K562 (cell line): ENCODE data around the gene ACTN2. TPM values are rescaled to one million over a fixed set of nuclear protein-coding genes. Genes with fewer than 3 reads are reported as not detected.

ENCODE experiments used
- ATAC-seq: fragments of 200-7000 bp; cut with Tn5 transposase; 3 replicates; pipeline ENCODE4 v1.9.1; 2020; ENCODE audit warnings: moderate library complexity
- BruUV-seq: library from RNA; stranded (reverse); fragments of 400-500 nt; replicated peaks from 2 replicates; lab custom pipeline; 2021; lab: Mats Ljungman, UMichigan
- CTCF ChIA-PET: fragments of 300-600 bp; formaldehyde crosslinking; extraction: SDS; loops from one replicate; lab custom pipeline; 2021; ENCODE audit warnings: low intra/inter-chr PET ratio; lab: Yijun Ruan, JAX
- POLR2A ChIA-PET: fragments of 300-600, 350-650 bp; sonication (Branson Sonifier 250); formaldehyde crosslinking; extraction: SDS; loops from one replicate; lab custom pipeline; 2021; ENCODE audit warnings: antibody characterized with exemption, inconsistent platforms; lab: Yijun Ruan, JAX
- DNase-seq, 4 experiments: peaks; one replicate each; pipeline versions ENCODE4 v3.0.0 to v3.0.0-alpha.2; 2011 to 2018; ENCODE audit warnings: low spot score in 3 of 4, mixed read lengths in 3 of 4; ENCODE audit errors: extremely low read depth in 1 of 4
- FAIRE-seq: peaks from 2 replicates; lab custom pipeline; 2011; peaks lifted over from hg19 to GRCh38; lab: Jason Lieb, UNC
- H2AFZ ChIP-seq: 2 replicates; pipeline ENCODE4 v1.6.0; 2011; ENCODE audit warnings: low read depth, low read length, control low read depth, inconsistent platforms
- H3K27ac ChIP-seq: fragments of 200-600 bp; 3 replicates; pipeline ENCODE4 v1.8.0; 2011; ENCODE audit warnings: low read depth, mild to moderate bottlenecking, control low read depth, inconsistent platforms, low read length, moderate library complexity, mixed read lengths; ENCODE audit errors: extremely low read depth
- H3K27me3 ChIP-seq, 2 experiments: fragments of 300-600 bp in 1 of 2; 2 replicates in 1 of 2; 3 replicates in 1 of 2; pipeline versions ENCODE4 v1.6.0 to v1.8.0; 2011; ENCODE audit warnings: inconsistent platforms in 2 of 2, low read length in 2 of 2, mild to moderate bottlenecking in 1 of 2, mixed read lengths in 1 of 2, moderate library complexity in 1 of 2; ENCODE audit not compliant: control insufficient read depth in 2 of 2, insufficient read depth in 2 of 2
- H3K36me3 ChIP-seq: fragments of 300-600 bp; 3 replicates; pipeline ENCODE4 v1.8.0; 2011; ENCODE audit warnings: mild to moderate bottlenecking, low read length, inconsistent platforms; ENCODE audit not compliant: control insufficient read depth, insufficient read depth
- H3K4me1 ChIP-seq, 2 experiments: fragments of 200-600 bp in 1 of 2; replicated peaks in 1 of 2; 2 replicates in 1 of 2; 3 replicates in 1 of 2; pipeline versions ENCODE4 v1.5.1 to v1.8.0; 2011; ENCODE audit warnings: inconsistent platforms in 2 of 2, low read length in 2 of 2, mild to moderate bottlenecking in 1 of 2, mixed read lengths in 1 of 2, moderate library complexity in 1 of 2; ENCODE audit not compliant: control insufficient read depth in 2 of 2, insufficient read depth in 2 of 2
- H3K4me2 ChIP-seq: 2 replicates; pipeline ENCODE4 v1.6.1; 2011; ENCODE audit warnings: low read length, control low read depth, inconsistent platforms, mixed read lengths; ENCODE audit not compliant: insufficient read depth
- H3K4me3 ChIP-seq: fragments of 200-600 bp; sonication (generic), shearing (Covaris generic); 2 replicates; pipeline ENCODE4 v1.5.1; 2016; ENCODE audit warnings: control low read depth, inconsistent platforms
- H3K79me2 ChIP-seq: fragments of 200-600 bp; 3 replicates; pipeline ENCODE4 v1.8.0; 2011; ENCODE audit warnings: low read length, inconsistent platforms; ENCODE audit not compliant: control insufficient read depth, insufficient read depth
- H3K9ac ChIP-seq, 2 experiments: 2 replicates each; pipeline versions ENCODE4 v1.6.0 to v1.6.1; 2011; ENCODE audit warnings: low read depth in 2 of 2, low read length in 2 of 2, control low read depth in 1 of 2, inconsistent platforms in 1 of 2, mild to moderate bottlenecking in 1 of 2, mixed read lengths in 1 of 2; ENCODE audit not compliant: insufficient read depth in 1 of 2
- H3K9me1 ChIP-seq: one replicate; pipeline ENCODE4 v1.6.0; 2011; ENCODE audit warnings: inconsistent platforms, mild to moderate bottlenecking, low read length, moderate library complexity; ENCODE audit not compliant: control insufficient read depth, insufficient read depth
- H3K9me3 ChIP-seq: replicated peaks from 2 replicates; pipeline ENCODE4 v1.5.1; 2011; ENCODE audit warnings: low read depth, low read length, inconsistent platforms; ENCODE audit not compliant: control insufficient read depth, insufficient read depth
- H4K20me1 ChIP-seq: replicated peaks from 2 replicates; pipeline ENCODE4 v1.6.1; 2011; ENCODE audit warnings: low read length, inconsistent platforms, mixed read lengths; ENCODE audit not compliant: control insufficient read depth, insufficient read depth
- E2F6 ChIP-seq, 2 experiments: IDR thresholded peaks; 2 replicates each; pipeline ENCODE4 v1.6.1; 2011; ENCODE audit warnings: borderline replicate concordance in 1 of 2, control low read depth in 1 of 2, low read depth in 1 of 2, low read length in 1 of 2, mild to moderate bottlenecking in 1 of 2, mixed read lengths in 1 of 2, moderate library complexity in 1 of 2; ENCODE audit not compliant: insufficient read depth in 1 of 2, insufficient read length in 1 of 2, poor library complexity in 1 of 2, severe bottlenecking in 1 of 2; ENCODE audit errors: extremely low read depth in 1 of 2
- ELK1 ChIP-seq: sonication (generic); formaldehyde crosslinking; IDR thresholded peaks from 2 replicates; pipeline ENCODE4 v1.8.1; 2022; ENCODE audit warnings: missing genetic modification reagents
- L3MBTL2 ChIP-seq: fragments of 450-650 bp; IDR thresholded peaks from 2 replicates; pipeline ENCODE4 v1.6.1; 2016; ENCODE audit warnings: mild to moderate bottlenecking, moderate library complexity
- MYC ChIP-seq, 2 experiments: fragments of 250-450 bp in 1 of 2; sonication (Bioruptor Pico) in 1 of 2; IDR thresholded peaks; 2 replicates each; pipeline versions ENCODE4 v1.5.1 to v1.6.1; 2012 to 2021; ENCODE audit warnings: low read depth in 2 of 2, borderline replicate concordance in 1 of 2, improper control_type of control experiment in 1 of 2, low read length in 1 of 2, mild to moderate bottlenecking in 1 of 2, moderate library complexity in 1 of 2
- PHF8 ChIP-seq: fragments of 200-600 bp; sonication (generic); IDR thresholded peaks from 2 replicates; pipeline ENCODE4 v1.6.1; 2012; ENCODE audit warnings: mixed run types, mild to moderate bottlenecking, inconsistent platforms, low read length, moderate library complexity, borderline replicate concordance
- SMARCA4 ChIP-seq: fragments of 450-650 bp; IDR thresholded peaks from 2 replicates; pipeline ENCODE4 v1.6.1; 2016
- ZBTB17 ChIP-seq: fragments of 450-650 bp; formaldehyde crosslinking; IDR thresholded peaks from 2 replicates; pipeline ENCODE4 v1.4.0; 2020; ENCODE audit warnings: mild to moderate bottlenecking
- ZNF449 ChIP-seq: fragments of 250-450 bp; sonication (Bioruptor Pico); IDR thresholded peaks from 2 replicates; pipeline ENCODE4 v1.8.0; 2022; ENCODE audit warnings: moderate library complexity, mild to moderate bottlenecking, inconsistent platforms
- WGBS: fragments of 100-300 bp; shearing (Covaris generic); methylation state at CpG from one replicate; pipeline ENCODE4 v1.1.6; 2016; ENCODE audit warnings: low coverage, mixed read lengths; ENCODE audit not compliant: insufficient coverage; ENCODE audit errors: missing lambda C conversion rate; 5-methylcytosine and 5-hydroxymethylcytosine counted together
- in situ Hi-C: fragments of 300-500 bp; cut with MboI; formaldehyde crosslinking; loops from 4 replicates; pipeline ENCODE4 v1.15.0; 2018; ENCODE audit warnings: inconsistent platforms, mixed read lengths
- intact Hi-C: fragments of 100-400 bp; cut with micrococcal nuclease; formaldehyde crosslinking; loops from 2 replicates; pipeline ENCODE4 v1.14.2; 2022
- polyA plus RNA-seq, 8 experiments: library from polyadenylated mRNA; depleted of rRNA in 4 of 8; stranded (reverse) in 5 of 8; unstranded in 3 of 8; fragments of >200 nt; fragmentation: Nextera tagmentation in 2 of 8; fragmentation: Illumina TruSeq in 1 of 8; extraction: Ambion mirVana in 2 of 8; extraction: Trizol in 1 of 8; gene quantifications; 2 replicates each; pipeline versions ENCODE4 v1.2.1 to v1.2.3, GENCODE V29; 2011 to 2014; ENCODE audit warnings: inconsistent platforms in 1 of 8, missing spikeins in 1 of 8
- total RNA-seq, 7 experiments: library from RNA; depleted of rRNA in 6 of 7; stranded (reverse); fragments of >200 nt in 6 of 7; fragmentation: Illumina TruSeq in 2 of 7; extraction: Trizol in 2 of 7; gene quantifications; 2 replicates each; pipeline versions ENCODE4 v1.2.1 to v1.2.3, GENCODE V29; 2011 to 2021; ENCODE audit warnings: low replicate concordance in 1 of 7

Gene ACTN2
- total and polyA plus RNA-seq, 9 of the 15 experiments (the other 6 are each of a cell fraction or from before 2014, with no cell fraction given), result 0.18 to 0.94 (median 0.42) TPM

GRCh38 chr1:236725668-236726067 lies 39.4 kb downstream of the ACTN2 start (continued):
- TF ChIP-seq ELK1 (no peak), ZNF449 (CRISPR knock-in tag) (no peak), PHF8 (no peak), SMARCA4 (no peak)

GRCh38 chr1:236727521-236727920 lies 41.2 kb downstream of the ACTN2 start:
- POLR2A ChIA-PET, result no interaction called here
- CTCF ChIA-PET, result no interaction called here
- DNase-seq (no peak), FAIRE-seq (no peak), ATAC-seq (no peak; the same call in 2 of the 3 replicates)
- peaks cover 8 to 21% of the 10 kb centered on the region in 2 experiments; a peak in 4 of 5 replicates for H3K27me3 ChIP-seq
- H2AFZ ChIP-seq, result no peak overlapping the region
- no peaks in the 10 kb centered on the region for H4K20me1 ChIP-seq
- H3K4me2 ChIP-seq, result no peak overlapping the region
- H3K4me3 ChIP-seq, result no peak overlapping the region
- H3K79me2 ChIP-seq, result no peaks in the 10 kb centered on the region
- intact Hi-C loops (no loop called here), in situ Hi-C loops (loop anchor here (25.0 kb wide), 2 partner anchors 660 to 835 kb away; no protein-coding TSS in a partner anchor)
- 5% methylated on average over 11 of the region's 11 CpGs for WGBS
- TF ChIP-seq MYC (IDR thresholded peaks at IDR 0.05; ENCODE audit: low read depth, low read length), result no peak
- no peak for TF ChIP-seq MYC (CRISPR knock-in tag; IDR thresholded peaks at IDR 0.05; ENCODE audit: borderline replicate concordance, low read depth)
- no peak for TF ChIP-seq ZBTB17 (CRISPR knock-in tag)
- peak; percentile 40 for TF ChIP-seq L3MBTL2
- peak in 1 of 2 experiments; percentile 11 for TF ChIP-seq E2F6 (IDR thresholded peaks at IDR 0.05; ENCODE audit: borderline replicate concordance in 1 of 2, extremely low read depth in 1 of 2, insufficient read depth in 1 of 2, insufficient read length in 1 of 2, low read depth in 1 of 2, low read length in 1 of 2, poor library complexity in 1 of 2, severe bottlenecking in 1 of 2)
- H3K9me3 ChIP-seq, result no peaks in the 10 kb centered on the region
- peaks cover 0 to 4% of the 10 kb centered on the region in 2 experiments; a peak in 1 of 5 replicates for H3K4me1 ChIP-seq
- H3K9me1 ChIP-seq, result no peaks in the 10 kb centered on the region
- BruUV-seq, result no TSS peak
- H3K36me3 ChIP-seq, result no peaks in the 10 kb centered on the region
- no peak overlapping the region for H3K9ac ChIP-seq
- H3K27ac ChIP-seq, result no peak overlapping the region
